H54 (cell line): Measurements from ENCODE around the gene ABHD16B.

Source experiments
- DNase-seq: peaks from one replicate; pipeline ENCODE4 v3.0.0; 2011; ENCODE audit warnings: low spot score, mixed read lengths; ENCODE audit not compliant: insufficient read length
- FAIRE-seq: peaks from 3 replicates; lab custom pipeline; 2011; peaks lifted over from hg19 to GRCh38; lab: Jason Lieb, UNC
- POLR2A ChIP-seq: IDR thresholded peaks from 2 replicates; pipeline ENCODE4 v1.6.1; 2011; ENCODE audit warnings: low read depth, mild to moderate bottlenecking, low read length

The ABHD16B gene

GRCh38 chr20:63829945-63830835, 31.1 kb upstream of the ABHD16B start:
- TF ChIP-seq POLR2A = no peak
- FAIRE-seq (no peak), DNase-seq (peak; percentile 66)

- TF ChIP-seq POLR2A = 0 out of 2 replicates have a peak, but pooled peaks have one; percentile 12
- DNase-seq (peak; percentile 74), FAIRE-seq (no peak)
Measured at GRCh38 chr20:63830841-63831588, 30.3 kb upstream of the ABHD16B start, which contains the start of gene ZBTB46. ZBTB46 (minus strand) TSS chr20:63831264; CDS start chr20:63790757, 40,507 bp downstream.

GRCh38 chr20:63831646-63831992, 29.7 kb upstream of the ABHD16B start:
- TF ChIP-seq POLR2A = no peak
- FAIRE-seq (no peak), DNase-seq (no peak)

GRCh38 chr20:63831993-63832686, 29.2 kb upstream of the ABHD16B start:
- no peak for TF ChIP-seq POLR2A
- no peak for DNase-seq
- no peak for FAIRE-seq

- FAIRE-seq (no peak), DNase-seq (no peak)
- TF ChIP-seq POLR2A = no peak
Measured at GRCh38 chr20:63833776-63834490, 27.4 kb upstream of the ABHD16B start.

- FAIRE-seq (no peak), DNase-seq (no peak)
- no peak for TF ChIP-seq POLR2A
Measured at GRCh38 chr20:63834491-63834880, 26.8 kb upstream of the ABHD16B start.

GRCh38 chr20:63835021-63835858, 26.1 kb upstream of the ABHD16B start:
- TF ChIP-seq POLR2A = peak; percentile 40
- DNase-seq (peak; percentile 100), FAIRE-seq (peak; percentile 92)

GRCh38 chr20:63836458-63837344, 24.6 kb upstream of the ABHD16B start:
- no peak for TF ChIP-seq POLR2A
- DNase-seq = no peak
- FAIRE-seq = no peak

GRCh38 chr20:63837479-63837878, 23.8 kb upstream of the ABHD16B start:
- DNase-seq = no peak
- TF ChIP-seq POLR2A = no peak
- FAIRE-seq = no peak

- FAIRE-seq = no peak
- no peak for TF ChIP-seq POLR2A
- DNase-seq = no peak
Measured at GRCh38 chr20:63839620-63840019, 21.7 kb upstream of the ABHD16B start.

- FAIRE-seq = no peak
- no peak for TF ChIP-seq POLR2A
- no peak for DNase-seq
Measured at GRCh38 chr20:63840405-63840828, 20.9 kb upstream of the ABHD16B start.
